Tibial nerve (tissue), 3 donors: Measurements from ENCODE around the gene RAX.
"Not testable (repeated sequence)": the region's sequence is repeated elsewhere in the genome, so short reads cannot be mapped to it uniquely, and the experiment has no call there.

ENCODE experiments used
- CTCF ChIP-seq, 5 experiments: fragments of 200-600 bp in 3 of 5; fragments of 450-650 bp in 2 of 5; sonication (generic) in 3 of 5; IDR thresholded peaks; one replicate each; pipeline ENCODE4 v1.5.1; 2016 to 2019; ENCODE audit warnings: antibody characterized with exemption in 5 of 5, mild to moderate bottlenecking in 3 of 5, moderate library complexity in 2 of 5
- POLR2A ChIP-seq, 2 donors: fragments of 450-650 bp; IDR thresholded peaks; one replicate each; pipeline ENCODE4 v1.6.1; 2017; ENCODE audit warnings: antibody characterized with exemption in 2 of 2, mild to moderate bottlenecking in 2 of 2, moderate library complexity in 2 of 2

GRCh38 chr18:59262243-59262642 lies 11.0 kb downstream of the RAX start:
- not testable (repeated sequence) for TF ChIP-seq CTCF, POLR2A (IDR thresholded peaks at IDR 0.05)
